IMR-90 (cell line): ENCODE data around the gene RBBP8NL. TPM values are rescaled to one million over a fixed set of nuclear protein-coding genes. Genes with fewer than 3 reads are reported as not detected.

ENCODE experiments used
- ATAC-seq: fragments of 200-7000 bp; cut with Tn5 transposase; 2 replicates; pipeline ENCODE4 v1.9.1; 2020; ENCODE audit warnings: low read depth, mild to moderate bottlenecking, moderate library complexity
- BruUV-seq: library from RNA; stranded (reverse); fragments of 400-500 nt; replicated peaks from 2 replicates; lab custom pipeline; 2021; lab: Mats Ljungman, UMichigan
- CTCF ChIA-PET: fragments of 300-600 bp; formaldehyde crosslinking; extraction: SDS; loops from one replicate; lab custom pipeline; 2021; ENCODE audit warnings: antibody characterized with exemption; lab: Yijun Ruan, JAX
- POLR2A ChIA-PET: fragments of 300-600 bp; sonication (Branson Sonifier 250); formaldehyde crosslinking; loops from one replicate; lab custom pipeline; 2022; ENCODE audit warnings: antibody characterized with exemption; ENCODE audit not compliant: unreplicated experiment; lab: Charles Lee
- DNase-seq: peaks from one replicate; pipeline ENCODE4 v3.0.0; 2013
- H2AFZ ChIP-seq: replicated peaks from 2 replicates; pipeline ENCODE3; 2013; ENCODE audit warnings: low read length, mild to moderate bottlenecking; ENCODE audit not compliant: poor library complexity
- H2AK5ac ChIP-seq: 2 replicates; pipeline ENCODE4 v1.6.1; 2013; ENCODE audit warnings: low read depth, low read length, inconsistent platforms
- H2AK9ac ChIP-seq: replicated peaks from 2 replicates; pipeline ENCODE3; 2013; ENCODE audit warnings: mild to moderate bottlenecking, low read depth, low read length, moderate library complexity; ENCODE audit not compliant: poor library complexity
- H2BK120ac ChIP-seq: 2 replicates; pipeline ENCODE4 v1.6.1; 2013; ENCODE audit warnings: low read depth, low read length, inconsistent platforms
- H2BK15ac ChIP-seq: 3 replicates; pipeline ENCODE4 v1.6.1; 2013; ENCODE audit warnings: low read depth, low read length, inconsistent platforms
- H2BK20ac ChIP-seq: 2 replicates; pipeline ENCODE4 v1.6.1; 2013; ENCODE audit warnings: low read depth, mild to moderate bottlenecking, inconsistent platforms, low read length, moderate library complexity
- H2BK5ac ChIP-seq: 2 replicates; pipeline ENCODE4 v1.6.1; 2013; ENCODE audit warnings: mild to moderate bottlenecking, low read depth, low read length, inconsistent platforms; ENCODE audit not compliant: poor library complexity, severe bottlenecking
- H3K14ac ChIP-seq: replicated peaks from 2 replicates; pipeline ENCODE4 v1.6.1; 2013; ENCODE audit warnings: low read depth, low read length, inconsistent platforms
- H3K18ac ChIP-seq: 2 replicates; pipeline ENCODE4 v1.6.1; 2013; ENCODE audit warnings: low read depth, low read length, control low read depth
- H3K23ac ChIP-seq: 2 replicates; pipeline ENCODE4 v1.6.1; 2013; ENCODE audit warnings: low read depth, low read length, inconsistent platforms
- H3K27ac ChIP-seq: 2 replicates; pipeline ENCODE4 v1.5.1; 2013; ENCODE audit warnings: mild to moderate bottlenecking, control low read depth, low read length; ENCODE audit not compliant: insufficient read depth
- H3K27me3 ChIP-seq: 2 replicates; pipeline ENCODE4 v1.6.1; 2013; ENCODE audit warnings: low read length; ENCODE audit not compliant: control insufficient read depth, insufficient read depth
- H3K36me3 ChIP-seq: 2 replicates; pipeline ENCODE4 v1.6.1; 2013; ENCODE audit warnings: low read length, mixed read lengths; ENCODE audit not compliant: control insufficient read depth, insufficient read depth
- H3K4ac ChIP-seq: 2 replicates; pipeline ENCODE4 v1.6.1; 2013; ENCODE audit warnings: low read depth, low read length, inconsistent platforms
- H3K4me1 ChIP-seq: 2 replicates; pipeline ENCODE4 v1.6.1; 2013; ENCODE audit warnings: low read length, mixed read lengths; ENCODE audit not compliant: control insufficient read depth, insufficient read depth
- H3K4me2 ChIP-seq: 2 replicates; pipeline ENCODE4 v1.6.1; 2013; ENCODE audit warnings: low read depth, mild to moderate bottlenecking, control low read depth, low read length, moderate library complexity
- H3K4me3 ChIP-seq: 2 replicates; pipeline ENCODE4 v1.5.1; 2013; ENCODE audit warnings: low read depth, mild to moderate bottlenecking, control low read depth, low read length, moderate library complexity; ENCODE audit not compliant: insufficient read depth
- H3K56ac ChIP-seq: 2 replicates; pipeline ENCODE4 v1.6.1; 2013; ENCODE audit warnings: low read length, inconsistent platforms; ENCODE audit not compliant: insufficient read depth; ENCODE audit errors: extremely low read depth
- H3K79me1 ChIP-seq, 2 experiments: 2 replicates each; pipeline ENCODE4 v1.6.1; 2013; ENCODE audit warnings: low read length in 2 of 2, inconsistent platforms in 1 of 2, low read depth in 1 of 2
- H3K9ac ChIP-seq: 2 replicates; pipeline ENCODE4 v1.6.1; 2013; ENCODE audit warnings: low read depth, low read length, control low read depth
- H3K9me1 ChIP-seq: 2 replicates; pipeline ENCODE4 v1.6.1; 2013; ENCODE audit warnings: low read length, inconsistent platforms; ENCODE audit not compliant: insufficient read depth
- H3K9me3 ChIP-seq: 2 replicates; pipeline ENCODE4 v1.6.1; 2013; ENCODE audit warnings: low read length; ENCODE audit not compliant: control insufficient read depth, insufficient read depth
- H4K20me1 ChIP-seq: 2 replicates; pipeline ENCODE4 v1.6.1; 2013; ENCODE audit warnings: low read length, inconsistent platforms; ENCODE audit not compliant: insufficient read depth
- H4K5ac ChIP-seq: 2 replicates; pipeline ENCODE4 v1.6.1; 2013; ENCODE audit warnings: mild to moderate bottlenecking, low read depth, low read length, control low read depth
- H4K8ac ChIP-seq, 2 experiments: 2 replicates each; pipeline ENCODE4 v1.6.1; 2013; ENCODE audit warnings: low read depth in 2 of 2, low read length in 2 of 2, control low read depth in 1 of 2, inconsistent platforms in 1 of 2
- H4K91ac ChIP-seq: 2 replicates; pipeline ENCODE4 v1.6.1; 2013; ENCODE audit warnings: low read depth, low read length, inconsistent platforms; ENCODE audit not compliant: insufficient read depth
- FOS ChIP-seq: fragments of 150-350 bp; IDR thresholded peaks from 2 replicates; pipeline ENCODE4 v1.6.1; 2016; ENCODE audit warnings: low read depth, low read length
- POLR2A ChIP-seq: IDR thresholded peaks from 2 replicates; pipeline ENCODE4 v1.6.1; 2012; ENCODE audit warnings: mild to moderate bottlenecking, low read depth, low read length
- WGBS, 2 experiments: methylation state at CpG; one replicate each; pipeline versions ENCODE4 v1.1.5 to v1.1.7; 2013; ENCODE audit warnings: missing lambda C conversion rate in 2 of 2; ENCODE audit not compliant: insufficient read length in 1 of 2; ENCODE audit errors: extremely low coverage in 2 of 2; 5-methylcytosine and 5-hydroxymethylcytosine counted together
- dilution Hi-C: fragments of 300-500 bp; cut with HindIII; formaldehyde crosslinking; loops from one replicate; pipeline ENCODE4 v1.14.3; 2018; ENCODE audit warnings: low sequenced_read_pairs; ENCODE audit not compliant: unreplicated experiment
- in situ Hi-C: fragments of 300-500 bp; cut with MboI; formaldehyde crosslinking; loops from 3 replicates; pipeline ENCODE4 v1.14.3; 2019; ENCODE audit warnings: low sequenced_read_pairs, inconsistent platforms, mixed read lengths
- intact Hi-C: fragments of 100-400 bp; cut with micrococcal nuclease; formaldehyde crosslinking; loops from 2 replicates; pipeline ENCODE4 v1.10.0; 2022
- polyA plus RNA-seq, 3 experiments: library from polyadenylated mRNA; depleted of rRNA; stranded (reverse); fragments of >200 nt; gene quantifications; 2 replicates each; pipeline ENCODE4 v1.2.3, GENCODE V29; 2012; ENCODE audit warnings: low replicate concordance in 1 of 3
- total RNA-seq: library from RNA; depleted of rRNA; stranded (reverse); fragments of >200 nt; gene quantifications from 2 replicates; pipeline ENCODE4 v1.2.3, GENCODE V29; 2012

Gene RBBP8NL
- total and polyA plus RNA-seq, 2 of the 4 experiments (the other 2 are of a cell fraction) = not detected

DNA sequence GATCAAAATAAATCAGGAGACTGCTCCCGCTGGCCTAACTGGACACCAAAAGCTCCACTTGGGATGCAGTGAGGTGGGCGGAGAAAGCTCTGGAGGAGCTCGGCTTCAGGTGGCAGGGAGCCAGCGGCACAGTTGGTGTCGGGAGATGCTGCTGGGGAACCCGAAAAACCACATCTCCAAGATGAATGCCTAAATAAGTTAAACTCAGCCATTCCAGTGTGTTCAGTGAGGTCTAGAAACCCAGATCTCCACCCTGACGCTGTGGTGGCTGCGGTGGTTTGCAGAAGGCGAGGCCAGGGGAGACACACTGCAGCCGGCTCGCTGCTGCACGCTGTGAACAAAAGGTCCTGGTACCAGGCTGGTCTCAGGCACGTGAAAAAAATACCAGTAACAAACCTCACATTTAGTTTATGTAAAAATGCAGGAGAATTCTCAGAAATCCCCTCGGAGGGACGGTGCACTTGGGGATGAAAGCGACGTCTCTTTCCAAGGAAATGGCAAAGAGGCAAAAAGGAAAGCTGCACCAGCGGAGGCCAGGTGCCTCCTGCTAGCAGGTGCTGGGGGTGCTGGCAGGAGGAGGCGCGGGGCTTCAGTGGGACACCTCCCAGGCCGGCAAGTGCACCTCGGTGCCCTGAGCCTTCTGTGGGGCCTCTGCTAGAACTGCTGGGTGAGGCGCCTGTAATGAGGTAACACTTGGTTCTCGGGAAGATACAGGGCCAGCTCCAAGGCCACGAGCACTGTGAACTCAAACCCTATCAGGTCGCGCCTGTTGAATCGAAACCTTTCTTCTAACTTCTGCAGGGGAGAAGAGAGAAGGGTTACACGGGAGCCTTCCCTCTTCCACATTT, 36.8 kb downstream of the RBBP8NL start:
- H3K9me1 ChIP-seq = 0 out of 2 replicates have a peak, but pooled peaks cover 4% of the 10 kb centered on the region
- no peak overlapping the region for H3K14ac ChIP-seq
- H2AK9ac ChIP-seq = peak overlapping the region; percentile 5
- H2BK120ac ChIP-seq = no peak overlapping the region
- no peaks in the 10 kb centered on the region for H3K9me3 ChIP-seq
- H3K4me2 ChIP-seq = no peak overlapping the region
- ChIA-PET POLR2A (interaction anchor here (0.6 kb wide), 1 partner anchor 88 kb away, joined by 5 read pairs; no protein-coding TSS in a partner anchor), CTCF (interaction anchor here (0.9 kb wide), 1 partner anchor 8 kb away, joined by 3 read pairs; no protein-coding TSS in a partner anchor)
- H2AK5ac ChIP-seq = no peak overlapping the region
- H3K79me1 ChIP-seq = peaks cover 26 to 42% of the 10 kb centered on the region in 2 experiments
- no peak overlapping the region for H4K8ac ChIP-seq
- TF ChIP-seq POLR2A (peak; percentile 20; the same call in 1 of the 2 replicates), FOS (no peak)
- WGBS, 2 experiments = 82% methylated on average over 4 of the region's 29 CpGs; no CpG with 5 or more reads in 1 of the 2 experiments
- dilution Hi-C loops (loop anchor here (25.0 kb wide), 1 partner anchor 103 kb away; no protein-coding TSS in a partner anchor), intact Hi-C loops (no loop called here), in situ Hi-C loops (loop anchor here (25.0 kb wide), 1 partner anchor 378 kb away; no protein-coding TSS in a partner anchor)
- H3K56ac ChIP-seq = no peak overlapping the region
- H3K27ac ChIP-seq = no peak overlapping the region
- no peak overlapping the region for H3K18ac ChIP-seq
- no peak overlapping the region for H3K9ac ChIP-seq
- no peak overlapping the region for H2BK5ac ChIP-seq
- H4K5ac ChIP-seq = no peak overlapping the region
- H4K20me1 ChIP-seq = peaks cover 44% of the 10 kb centered on the region
- no peaks in the 10 kb centered on the region for H3K27me3 ChIP-seq
- no peak overlapping the region for H4K91ac ChIP-seq
- ATAC-seq (no peak), DNase-seq (no peak)
- peaks cover 5% of the 10 kb centered on the region for H3K4me1 ChIP-seq
- no peak overlapping the region for H3K4me3 ChIP-seq
- no TSS peak for BruUV-seq
- H2BK20ac ChIP-seq = no peak overlapping the region
- peaks cover 47% of the 10 kb centered on the region for H3K36me3 ChIP-seq
- H2BK15ac ChIP-seq = no peak overlapping the region
- no peak overlapping the region for H3K23ac ChIP-seq
- no peak overlapping the region for H3K4ac ChIP-seq
- H2AFZ ChIP-seq = no peak overlapping the region
